Esophagus squamous epithelium (tissue), 5 donors: ENCODE measurements around the gene LANCL1. TPM values are rescaled to one million over a fixed set of nuclear protein-coding genes. Genes with fewer than 3 reads are reported as not detected.

Source experiments
- DNase-seq: peaks from one replicate; lab custom pipeline; 2025; lab: John Stamatoyannopoulos, UW
- H3K27ac ChIP-seq, 4 donors: fragments of 200-600 bp; sonication (generic); one replicate each; pipeline ENCODE4 v1.5.1; 2016 to 2019; ENCODE audit warnings: mild to moderate bottlenecking in 1 of 4
- H3K27me3 ChIP-seq, 4 donors: fragments of 200-600 bp; sonication (generic); 1 replicate in 3 of 4; 2 replicates in 1 of 4; pipeline versions ENCODE4 v1.5.1 to v1.6.0; 2017 to 2021; ENCODE audit warnings: antibody characterized with exemption in 1 of 4
- H3K36me3 ChIP-seq, 3 donors: fragments of 200-600 bp; sonication (generic); one replicate each; pipeline ENCODE4 v1.5.1; 2016 to 2019
- H3K4me1 ChIP-seq, 3 donors: fragments of 200-600 bp; sonication (generic); one replicate each; pipeline ENCODE4 v1.5.1; 2017 to 2019
- H3K4me3 ChIP-seq, 4 donors: fragments of 200-600 bp; sonication (generic); 1 replicate in 3 of 4; 2 replicates in 1 of 4; pipeline ENCODE4 v1.5.1; 2016 to 2019; ENCODE audit warnings: mild to moderate bottlenecking in 2 of 4, moderate library complexity in 1 of 4
- H3K9me3 ChIP-seq, 3 donors: fragments of 200-600 bp; sonication (generic); one replicate each; pipeline ENCODE4 v1.5.1; 2016 to 2019
- CTCF ChIP-seq, 6 experiments: fragments of 450-650 bp in 4 of 6; fragments of 200-600 bp in 2 of 6; sonication (generic) in 2 of 6; IDR thresholded peaks; one replicate each; pipeline ENCODE4 v1.5.1; 2016 to 2019; ENCODE audit warnings: antibody characterized with exemption in 6 of 6, mild to moderate bottlenecking in 4 of 6, moderate library complexity in 4 of 6
- POLR2A ChIP-seq, 4 donors: fragments of 450-650 bp; IDR thresholded peaks; one replicate each; pipeline ENCODE4 v1.6.1; 2017; ENCODE audit warnings: antibody characterized with exemption in 4 of 4, mild to moderate bottlenecking in 4 of 4, moderate library complexity in 3 of 4
- WGBS, 2 donors: methylation state at CpG; one replicate each; pipeline ENCODE4 v1.1.5; 2018; 5-methylcytosine and 5-hydroxymethylcytosine counted together
- intact Hi-C: fragments of 100-400 bp; cut with DNase I; formaldehyde crosslinking; loops from one replicate; pipeline ENCODE4 v1.15.0; 2022
- total RNA-seq, 4 donors: library from RNA; depleted of rRNA; stranded (reverse); fragments of >200 nt; gene quantifications; one replicate each; pipeline ENCODE4 v1.1.0, GENCODE V29; 2016
- donor health status: DM: yes; HTN: yes; CAD: no.

Gene LANCL1
- total RNA-seq, 4 donors from 2014 or later = 15.4 to 28.9 (median 24.5) TPM

GRCh38 chr2:210493528-210493927 is 17.0 kb upstream of the LANCL1 start:
- Histone ChIP-seq H3K9me3 (no peaks in the 10 kb centered on the region), H3K36me3 (no peaks in the 10 kb centered on the region), H3K4me1 (no peaks in the 10 kb centered on the region), H3K27ac (no peak overlapping the region), H3K27me3 (no peaks in the 10 kb centered on the region), H3K4me3 (no peak overlapping the region)
- intact Hi-C loops = no loop called here
- DNase-seq = no peak
- 59 to 64% methylated on average over 3 of the region's 3 CpGs for WGBS, 2 donors
- no peak for TF ChIP-seq CTCF (IDR thresholded peaks at IDR 0.05)
- no peak for TF ChIP-seq POLR2A (IDR thresholded peaks at IDR 0.05)

GRCh38 chr2:210481601-210482175 is 5.1 kb upstream of the LANCL1 start:
- 20% methylated on average over 2 of the region's 2 CpGs for WGBS, 2 donors
- H3K27me3 ChIP-seq = no peaks in the 10 kb centered on the region
- no peak overlapping the region for H3K27ac ChIP-seq
- peaks cover 0 to 15% (median 0%) of the 10 kb centered on the region in 3 donors for H3K4me1 ChIP-seq
- intact Hi-C loops = no loop called here
- DNase-seq = no peak
- no peaks in the 10 kb centered on the region for H3K36me3 ChIP-seq
- TF ChIP-seq POLR2A (IDR thresholded peaks at IDR 0.05) = no peak
- TF ChIP-seq CTCF (IDR thresholded peaks at IDR 0.05) = no peak
- no peak overlapping the region for H3K4me3 ChIP-seq
- no peaks in the 10 kb centered on the region for H3K9me3 ChIP-seq

GRCh38 chr2:210480764-210481163 is 4.2 kb upstream of the LANCL1 start:
- DNase-seq = no peak
- no peaks in the 10 kb centered on the region for H3K27me3 ChIP-seq
- TF ChIP-seq CTCF (IDR thresholded peaks at IDR 0.05) = no peak
- no peak for TF ChIP-seq POLR2A (IDR thresholded peaks at IDR 0.05)
- no peak overlapping the region for H3K4me3 ChIP-seq
- no peak overlapping the region for H3K27ac ChIP-seq
- H3K36me3 ChIP-seq = no peaks in the 10 kb centered on the region
- no peaks in the 10 kb centered on the region for H3K9me3 ChIP-seq
- intact Hi-C loops = no loop called here
- 80 to 92% methylated on average over 2 of the region's 2 CpGs for WGBS, 2 donors
- H3K4me1 ChIP-seq = peaks cover 0 to 18% (median 2%) of the 10 kb centered on the region in 3 donors

GRCh38 chr2:210480079-210480478 is 3.5 kb upstream of the LANCL1 start:
- TF ChIP-seq POLR2A (IDR thresholded peaks at IDR 0.05) = no peak
- TF ChIP-seq CTCF (IDR thresholded peaks at IDR 0.05) = no peak
- Histone ChIP-seq H3K27ac (no peak overlapping the region), H3K27me3 (no peaks in the 10 kb centered on the region), H3K4me1 (peaks cover 5 to 25% (median 8%) of the 10 kb centered on the region in 3 donors), H3K36me3 (no peaks in the 10 kb centered on the region), H3K4me3 (no peak overlapping the region), H3K9me3 (no peaks in the 10 kb centered on the region)
- WGBS, 2 donors = 51 to 57% methylated on average over 2 to 3 of the region's 3 CpGs
- DNase-seq = no peak
- intact Hi-C loops = no loop called here

- H3K36me3 ChIP-seq = no peaks in the 10 kb centered on the region
- 92 to 93% methylated on average over 2 of the region's 2 CpGs for WGBS, 2 donors
- no peaks in the 10 kb centered on the region for H3K9me3 ChIP-seq
- TF ChIP-seq CTCF (IDR thresholded peaks at IDR 0.05) (no peak), POLR2A (IDR thresholded peaks at IDR 0.05) (no peak)
- no peak overlapping the region for H3K4me3 ChIP-seq
- intact Hi-C loops = no loop called here
- H3K27ac ChIP-seq = no peak overlapping the region
- no peak for DNase-seq
- H3K27me3 ChIP-seq = no peaks in the 10 kb centered on the region
- H3K4me1 ChIP-seq = peaks cover 5 to 37% (median 13%) of the 10 kb centered on the region in 3 donors
Measured at GRCh38 chr2:210478661-210479060, 2.1 kb upstream of the LANCL1 start.
